GM10248 (cell line): Measurements from ENCODE around the gene GTPBP3.

Experiments
- CTCF ChIA-PET: fragments of 300-600 bp; sonication (Branson Sonifier 250); formaldehyde crosslinking; extraction: SDS; loops from one replicate; lab custom pipeline; 2021; ENCODE audit warnings: antibody characterized with exemption; lab: Yijun Ruan, JAX
- POLR2A ChIA-PET: fragments of 350-650 bp; sonication (Branson Sonifier 250); formaldehyde crosslinking; extraction: SDS; loops from one replicate; lab custom pipeline; 2020; ENCODE audit warnings: antibody characterized with exemption; lab: Yijun Ruan, JAX
- DNase-seq: peaks from one replicate; pipeline ENCODE4 v3.0.0; 2012; ENCODE audit errors: extremely low spot score
- TF ChIP-seq, protein P1 (sequence below): IDR thresholded peaks from 2 replicates; pipeline ENCODE4 v1.5.1; 2012; ENCODE audit warnings: mild to moderate bottlenecking, low read depth; ENCODE audit errors: extremely low read depth, missing control alignments, control extremely low read depth

GTPBP3 gene

DNA sequence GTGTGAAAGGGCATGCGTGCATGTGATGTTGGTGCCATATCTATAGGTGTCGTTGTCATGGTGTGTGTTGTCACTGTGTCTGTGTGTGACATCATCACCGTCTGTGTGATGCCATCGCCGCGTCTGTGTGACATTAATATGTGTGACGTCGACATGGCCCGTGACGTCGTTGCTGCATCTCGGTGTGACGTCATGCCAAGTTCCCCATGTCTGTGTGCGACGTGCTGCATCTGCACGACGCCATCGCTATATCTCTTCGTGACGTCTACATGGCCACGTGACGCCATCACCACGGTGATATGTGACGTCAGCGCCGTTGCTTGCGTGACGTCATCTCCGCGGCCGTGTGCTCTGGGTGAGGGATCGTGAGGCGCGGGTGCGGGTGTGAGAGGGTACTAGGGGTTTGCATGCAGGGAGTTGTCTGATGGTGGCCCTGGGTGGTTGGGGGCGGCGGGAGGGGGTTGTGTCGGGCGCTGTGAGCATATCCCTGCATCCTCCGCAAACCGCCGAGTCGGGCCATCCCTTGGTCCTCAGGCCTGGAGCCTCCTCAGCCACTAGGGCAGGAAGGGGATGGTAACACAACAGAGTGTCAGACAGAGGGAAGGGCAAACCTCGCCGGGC, 14.6 kb downstream of the GTPBP3 start:
- ChIA-PET POLR2A (no interaction called here), CTCF (interaction anchor here (1.0 to 1.7 kb wide), 2 partner anchors 32 to 37 kb away, joined by 3 to 5 read pairs; no protein-coding TSS in a partner anchor)
- TF ChIP-seq, protein P1, sequence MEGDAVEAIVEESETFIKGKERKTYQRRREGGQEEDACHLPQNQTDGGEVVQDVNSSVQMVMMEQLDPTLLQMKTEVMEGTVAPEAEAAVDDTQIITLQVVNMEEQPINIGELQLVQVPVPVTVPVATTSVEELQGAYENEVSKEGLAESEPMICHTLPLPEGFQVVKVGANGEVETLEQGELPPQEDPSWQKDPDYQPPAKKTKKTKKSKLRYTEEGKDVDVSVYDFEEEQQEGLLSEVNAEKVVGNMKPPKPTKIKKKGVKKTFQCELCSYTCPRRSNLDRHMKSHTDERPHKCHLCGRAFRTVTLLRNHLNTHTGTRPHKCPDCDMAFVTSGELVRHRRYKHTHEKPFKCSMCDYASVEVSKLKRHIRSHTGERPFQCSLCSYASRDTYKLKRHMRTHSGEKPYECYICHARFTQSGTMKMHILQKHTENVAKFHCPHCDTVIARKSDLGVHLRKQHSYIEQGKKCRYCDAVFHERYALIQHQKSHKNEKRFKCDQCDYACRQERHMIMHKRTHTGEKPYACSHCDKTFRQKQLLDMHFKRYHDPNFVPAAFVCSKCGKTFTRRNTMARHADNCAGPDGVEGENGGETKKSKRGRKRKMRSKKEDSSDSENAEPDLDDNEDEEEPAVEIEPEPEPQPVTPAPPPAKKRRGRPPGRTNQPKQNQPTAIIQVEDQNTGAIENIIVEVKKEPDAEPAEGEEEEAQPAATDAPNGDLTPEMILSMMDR = no peak
- DNase-seq = no peak

DNA sequence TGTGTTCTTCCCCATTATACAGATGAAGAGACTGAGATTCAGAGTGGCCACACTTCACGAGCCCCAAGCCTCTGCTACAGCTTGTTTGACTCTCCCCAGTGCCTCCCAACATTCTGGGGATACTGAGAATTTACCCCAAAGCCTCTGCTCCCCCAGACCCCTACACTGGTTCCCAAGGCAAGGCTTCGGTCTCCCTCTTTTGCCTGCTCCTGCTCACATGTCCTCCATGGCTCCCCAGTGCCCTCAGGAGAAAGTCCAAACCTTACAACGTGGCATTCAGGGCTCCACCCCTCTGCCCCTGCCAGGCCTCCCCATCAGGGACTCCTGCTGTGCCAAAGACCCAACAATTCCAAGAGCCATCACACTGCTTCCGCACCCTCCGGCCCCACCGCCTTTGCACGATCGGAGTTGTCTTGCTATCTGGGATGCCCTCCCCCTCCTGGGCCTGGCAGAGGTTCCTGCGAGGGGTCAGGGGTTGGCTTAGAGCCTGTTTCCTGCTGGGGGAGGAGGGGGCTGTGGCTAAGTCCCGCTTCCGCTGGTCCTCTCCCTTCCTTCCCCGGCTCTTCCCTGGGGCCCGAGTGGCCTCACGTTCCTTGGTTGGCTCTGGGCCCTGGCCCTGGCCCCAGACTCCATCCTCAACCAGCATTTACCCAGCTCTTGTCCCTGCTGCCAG, 15.4 kb downstream of the GTPBP3 start:
- TF ChIP-seq, protein P1 = no peak
- ChIA-PET POLR2A (no interaction called here), CTCF (interaction anchor here (1.1 to 1.7 kb wide), 3 partner anchors 8 to 37 kb away, joined by 3 to 5 read pairs (median 5); no protein-coding TSS in a partner anchor)
- DNase-seq = no peak

DNA sequence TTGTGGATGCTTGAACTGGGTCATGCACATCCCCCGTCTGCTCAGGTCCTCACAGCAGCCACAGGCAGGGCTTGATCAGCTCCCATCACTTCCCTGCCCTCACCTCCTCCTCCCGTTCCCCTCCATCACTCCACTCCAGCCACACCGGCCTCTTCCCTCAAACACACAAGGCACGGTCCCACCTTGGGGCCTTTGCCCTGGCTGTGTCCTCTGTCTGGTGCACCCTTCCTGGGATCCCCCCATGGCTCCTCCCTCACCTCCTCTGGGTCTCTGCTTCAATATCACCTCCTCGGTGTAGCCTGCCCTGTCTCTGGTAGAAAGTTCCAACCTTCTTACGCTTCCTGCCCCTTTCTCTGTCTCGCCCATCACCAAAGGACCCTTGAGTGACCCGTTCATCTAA, 16.0 kb downstream of the GTPBP3 start:
- TF ChIP-seq, protein P1 = no peak
- ChIA-PET CTCF (interaction anchor here (1.0 to 1.7 kb wide), 4 partner anchors 8 to 36 kb away, joined by 3 to 5 read pairs (median 4); no protein-coding TSS in a partner anchor), POLR2A (no interaction called here)
- no peak for DNase-seq

DNA sequence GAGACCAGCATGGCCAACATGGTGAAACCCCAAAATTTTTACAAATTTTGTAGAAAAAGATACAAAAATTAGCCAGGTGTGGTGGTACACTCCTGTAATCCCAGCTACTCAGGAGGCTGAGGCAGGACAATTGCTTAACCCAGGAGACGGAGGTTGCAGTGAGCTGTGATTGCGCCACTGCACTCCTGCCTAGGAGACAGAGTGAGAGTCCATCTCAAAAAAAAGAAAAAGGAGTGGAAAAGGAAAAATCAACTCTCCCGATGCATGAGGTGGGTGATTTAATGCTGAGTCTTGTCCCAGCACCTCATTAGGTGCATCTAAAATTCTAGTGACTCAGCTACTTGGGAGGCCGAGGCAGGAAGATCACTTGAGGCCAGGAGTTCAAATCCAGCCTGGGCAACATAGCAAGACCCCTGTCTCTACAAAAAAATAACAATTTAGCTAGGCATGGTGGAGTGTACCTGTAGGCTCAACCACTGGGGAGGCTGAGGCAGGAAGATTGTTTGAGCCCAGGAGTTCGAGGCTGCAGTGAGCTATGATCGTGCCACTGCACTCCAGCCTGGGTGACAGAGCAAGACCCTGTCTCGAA, 19.8 kb downstream of the GTPBP3 start:
- ChIA-PET CTCF (interaction anchor here (0.9 to 12.0 kb wide), 5 partner anchors 8 to 39 kb away, joined by 3 to 90 read pairs (median 4); no protein-coding TSS in a partner anchor), POLR2A (no interaction called here)
- TF ChIP-seq, protein P1 = no peak
- no peak for DNase-seq

DNA sequence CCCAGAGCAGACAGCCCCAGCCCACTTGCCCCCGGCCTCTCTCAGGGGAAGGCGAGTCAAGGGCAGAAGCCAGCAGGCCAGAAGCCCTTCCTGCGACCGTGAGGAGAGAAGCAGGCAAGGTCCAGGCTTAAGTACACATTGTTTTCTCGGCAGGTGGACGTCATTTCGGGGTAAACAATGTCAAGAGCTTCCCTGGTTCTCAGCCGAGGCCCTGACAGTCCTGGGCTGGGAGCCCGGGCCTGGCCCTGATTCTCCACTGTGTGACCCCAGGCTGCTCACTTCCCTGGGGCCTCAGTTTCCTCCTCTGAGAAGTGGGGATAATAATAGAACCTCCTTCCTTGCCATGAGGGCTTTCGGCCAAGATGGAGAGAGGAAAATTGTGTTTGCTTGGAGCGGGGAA, 20.4 kb downstream of the GTPBP3 start:
- TF ChIP-seq, protein P1 = no peak
- POLR2A ChIA-PET = no interaction called here
- CTCF ChIA-PET = interaction anchor here (0.9 to 12.0 kb wide), 5 partner anchors 8 to 38 kb away, joined by 3 to 90 read pairs (median 4); no protein-coding TSS in a partner anchor
- no peak for DNase-seq

DNA sequence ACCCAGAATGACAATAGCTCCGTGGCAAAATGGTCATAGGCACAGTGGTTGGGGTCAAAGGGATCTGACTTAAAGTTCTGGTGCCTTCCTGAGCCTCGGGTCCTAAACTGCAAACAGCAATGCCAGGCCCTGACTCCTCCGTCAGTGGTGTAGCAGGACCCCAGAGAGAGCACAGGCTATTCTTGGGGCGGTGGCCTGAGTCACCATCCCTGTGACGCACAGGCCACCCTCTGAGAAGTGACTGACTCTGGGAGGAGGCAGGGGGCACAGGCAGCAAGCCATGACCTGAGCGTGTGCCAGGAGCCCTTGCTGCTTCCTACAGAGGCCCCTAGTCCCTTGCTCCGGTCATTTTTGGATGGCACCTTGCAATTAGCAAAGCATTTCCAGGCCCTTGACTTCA, 21.0 kb downstream of the GTPBP3 start:
- ChIA-PET POLR2A (no interaction called here), CTCF (interaction anchor here (0.9 to 12.0 kb wide), 4 partner anchors 9 to 29 kb away, joined by 4 to 90 read pairs (median 6); no protein-coding TSS in a partner anchor)
- DNase-seq = no peak
- TF ChIP-seq, protein P1 = no peak
